Activated CD8-positive, alpha-beta memory T cell treated with anti-CD3 and anti-CD28 coated beads, Interleukin-2, amount 50 U/mL, for 24 hours (primary cell): Measurements from ENCODE around the gene CDC42EP5.
"Not testable (repeated sequence)": the region's sequence is repeated elsewhere in the genome, so short reads cannot be mapped to it uniquely, and the experiment has no call there.

Experiments used
- DNase-seq: peaks from one replicate; pipeline ENCODE4 v3.0.0-alpha.2; 2020; ENCODE audit errors: extremely low read depth

CDC42EP5 gene

DNA sequence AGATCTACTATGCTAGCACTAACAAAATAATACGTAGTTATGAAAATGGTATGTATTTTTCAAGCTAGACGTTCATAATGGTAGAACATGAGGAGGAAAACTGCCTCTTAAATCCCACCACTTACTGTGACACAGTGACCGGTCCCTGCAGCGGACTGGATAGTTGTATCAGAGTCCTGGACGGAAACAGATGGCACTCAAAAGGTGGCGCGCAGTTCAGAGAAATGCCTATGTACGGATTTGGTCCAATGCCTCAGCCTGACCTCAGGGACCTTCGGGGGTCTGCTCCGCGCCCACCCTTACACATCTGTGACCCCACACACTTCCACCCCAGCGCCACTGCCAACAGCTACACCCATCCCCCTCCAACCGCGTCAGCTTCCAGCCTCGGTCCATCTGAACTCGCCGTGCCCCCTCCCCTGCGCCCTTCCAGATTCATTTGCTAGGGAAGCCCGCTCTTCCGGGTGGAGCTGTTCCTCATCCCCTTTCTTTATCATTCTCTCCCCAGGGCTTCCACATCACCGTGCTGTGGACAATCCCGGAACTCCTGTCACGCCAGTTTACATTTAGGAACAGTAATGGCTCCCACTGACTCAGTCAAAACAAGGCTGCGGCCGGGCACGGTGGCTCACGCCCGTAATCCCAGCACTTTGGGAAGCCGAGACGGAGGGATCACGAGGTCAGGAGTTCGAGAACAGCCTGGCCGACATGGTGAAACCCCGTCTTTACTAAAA, 24.9 kb downstream of the CDC42EP5 start:
- DNase-seq, result no peak

DNA sequence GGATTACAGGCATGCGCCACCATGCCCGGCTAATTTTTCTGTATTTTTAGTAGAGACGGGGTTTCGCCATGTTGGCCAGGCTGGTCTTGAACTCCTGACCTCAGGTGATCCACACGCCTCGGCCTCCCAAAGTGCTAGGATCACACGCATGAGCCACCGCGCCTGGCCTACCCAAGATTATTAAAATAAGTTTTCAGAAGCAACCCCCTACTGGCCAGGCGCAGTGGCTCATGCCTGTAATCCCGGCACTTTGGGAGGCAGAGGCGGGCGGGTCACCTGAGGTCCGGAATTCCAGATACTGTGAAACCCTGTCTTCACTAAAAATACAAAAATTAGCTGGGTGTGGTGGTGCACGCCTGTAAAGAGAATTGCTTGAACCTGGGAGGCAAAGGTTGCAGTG, 26.7 kb downstream of the CDC42EP5 start:
- DNase-seq, result not testable (repeated sequence)

DNA sequence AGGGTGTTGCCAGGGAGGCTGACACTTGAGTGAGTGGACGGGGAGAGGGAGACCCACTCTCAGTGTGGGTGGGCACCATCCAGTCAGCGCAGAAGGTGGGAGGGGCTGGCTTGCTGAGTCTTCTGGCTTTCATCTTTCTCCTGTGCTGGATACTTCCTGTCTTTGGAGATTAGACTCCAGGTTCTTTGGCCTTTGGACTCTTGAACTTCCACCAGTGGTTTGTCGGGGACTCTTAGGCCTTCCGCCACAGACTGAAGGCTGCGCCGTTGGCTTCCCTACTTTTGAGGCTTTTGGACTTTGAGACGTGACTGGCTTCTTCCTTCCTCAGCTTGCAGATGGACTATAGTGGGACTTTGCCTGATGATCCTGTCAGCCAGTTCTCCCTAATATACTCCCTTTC, 28.4 kb downstream of the CDC42EP5 start:
- no peak for DNase-seq

DNA sequence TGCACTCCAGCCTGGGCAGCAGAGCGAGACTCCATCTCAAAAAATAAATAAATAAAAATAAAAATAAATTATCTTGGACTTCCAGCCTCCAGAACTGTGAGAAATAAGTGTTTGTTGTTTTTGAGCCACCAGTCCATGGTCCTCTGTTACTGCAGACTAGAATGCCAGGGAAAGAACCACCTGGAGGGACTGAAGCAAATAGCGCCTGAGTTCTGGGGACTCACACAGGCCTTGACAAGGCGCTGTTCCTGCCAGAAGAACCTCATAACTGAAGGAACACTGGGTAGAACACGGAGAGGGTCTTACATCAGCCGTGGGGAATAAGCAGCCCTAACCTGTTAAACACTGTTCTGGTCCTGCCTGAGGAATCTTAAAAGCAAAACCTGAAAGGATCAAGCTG, 32.5 kb downstream of the CDC42EP5 start:
- no peak for DNase-seq

DNA sequence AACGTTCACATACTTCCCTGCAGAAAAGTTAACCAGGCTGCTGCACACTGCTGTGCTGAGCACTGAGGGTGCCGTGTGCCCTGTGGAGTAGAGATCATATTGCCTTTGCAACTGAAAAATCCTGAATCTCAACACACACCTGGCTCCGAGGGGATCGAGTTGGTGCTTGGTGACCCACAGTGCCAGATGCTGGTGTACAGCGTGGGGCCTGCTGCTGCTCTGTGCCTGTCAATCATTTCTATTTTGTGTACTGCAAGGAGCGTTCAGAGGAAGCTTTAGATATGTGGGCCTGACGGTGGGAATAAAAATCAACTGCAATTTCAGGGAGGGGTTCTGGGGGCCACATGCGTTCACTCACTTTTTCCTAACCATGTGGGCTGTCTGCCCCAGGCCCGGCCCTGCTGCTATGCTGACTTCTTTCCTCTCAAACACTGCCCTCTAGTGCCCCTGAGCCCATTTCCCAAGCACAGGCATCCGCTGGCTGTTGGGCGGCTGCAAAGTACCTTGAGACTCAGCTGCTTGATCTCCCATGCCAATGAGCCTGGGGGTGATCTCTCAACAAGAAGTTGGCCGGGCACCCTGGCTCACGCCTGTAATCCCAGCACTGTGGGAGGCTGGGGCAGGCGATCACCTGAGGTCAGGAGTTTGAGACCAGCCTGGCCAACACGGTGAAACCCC, 33.8 kb downstream of the CDC42EP5 start:
- DNase-seq, result no peak

DNA sequence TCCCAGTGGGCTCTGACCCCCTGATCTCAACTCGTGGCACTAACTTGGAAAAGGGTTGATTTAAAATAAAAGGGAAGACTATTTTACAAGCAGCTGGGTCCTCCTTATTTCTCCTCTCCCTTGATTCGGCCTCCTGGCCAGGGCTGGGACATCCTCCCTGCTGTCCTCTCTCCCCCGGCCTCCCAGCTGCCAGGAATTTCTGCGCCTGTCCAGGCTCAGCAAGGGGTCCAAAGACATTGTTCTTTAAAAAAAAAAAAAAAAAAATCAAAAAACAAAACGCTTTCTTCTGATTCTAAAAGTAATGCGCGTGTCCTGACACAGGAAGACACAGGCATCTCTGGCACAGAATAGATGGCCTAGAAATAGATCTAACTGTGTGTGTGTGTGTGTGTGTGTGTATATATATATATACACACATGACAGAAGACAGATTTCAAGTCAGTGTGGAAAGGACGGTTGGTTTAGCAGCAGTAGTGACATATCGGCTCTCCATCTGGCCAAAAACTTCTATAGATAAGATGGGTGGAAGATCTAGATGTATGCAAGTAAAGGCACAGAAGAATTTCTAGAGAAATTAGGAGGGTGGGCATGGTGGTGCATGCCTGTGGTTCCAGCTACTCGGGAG, 36.4 kb downstream of the CDC42EP5 start:
- DNase-seq, result no peak

DNA sequence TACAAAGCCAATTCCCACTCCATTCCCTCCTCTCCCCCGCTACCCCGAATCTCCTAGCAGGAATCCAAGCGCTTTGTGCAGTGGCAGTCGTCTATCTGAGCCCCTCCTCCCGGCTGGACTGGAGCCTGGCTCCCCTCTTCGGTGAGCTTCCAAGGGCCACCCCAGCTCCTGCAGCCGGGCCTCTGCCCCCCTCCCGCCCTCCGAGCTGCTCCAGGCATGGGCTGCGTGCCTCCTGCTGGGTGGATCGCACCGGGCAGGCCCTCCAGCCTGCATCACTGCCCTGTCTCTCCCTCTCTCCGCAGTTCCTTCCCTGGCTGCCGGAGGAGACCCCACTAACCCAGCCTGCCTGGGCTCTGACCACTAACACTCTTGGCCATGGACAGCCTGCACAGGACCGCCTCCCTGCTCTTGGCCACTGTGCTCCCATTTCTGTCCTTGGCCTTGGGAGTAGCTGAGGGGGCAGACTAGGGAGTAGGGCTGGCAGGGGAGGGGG, 37.0 kb downstream of the CDC42EP5 start:
- DNase-seq, result no peak

DNA sequence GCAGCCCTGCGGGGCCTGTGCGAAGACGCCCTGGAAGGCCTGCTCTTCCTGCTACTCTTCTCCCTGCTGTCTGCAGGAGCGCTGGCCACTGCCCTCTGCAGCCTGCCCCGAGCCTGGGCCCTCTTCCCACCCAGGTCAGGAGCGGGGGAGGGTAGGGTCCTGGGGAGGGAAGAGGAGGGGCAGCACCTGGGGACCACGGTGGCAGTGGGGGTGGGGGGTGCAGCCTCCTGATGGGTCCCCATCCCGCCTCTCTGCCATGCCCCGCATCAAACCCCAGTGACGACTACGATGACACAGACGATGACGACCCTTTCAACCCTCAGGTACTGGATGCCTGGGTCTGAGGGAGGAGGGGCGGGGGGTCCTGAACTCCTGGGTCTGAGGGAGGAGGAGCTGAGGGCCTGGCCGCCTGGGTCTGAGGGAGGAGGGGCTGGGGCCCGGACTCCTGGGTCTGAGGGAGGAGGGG, 37.5 kb downstream of the CDC42EP5 start:
- DNase-seq, result no peak

DNA sequence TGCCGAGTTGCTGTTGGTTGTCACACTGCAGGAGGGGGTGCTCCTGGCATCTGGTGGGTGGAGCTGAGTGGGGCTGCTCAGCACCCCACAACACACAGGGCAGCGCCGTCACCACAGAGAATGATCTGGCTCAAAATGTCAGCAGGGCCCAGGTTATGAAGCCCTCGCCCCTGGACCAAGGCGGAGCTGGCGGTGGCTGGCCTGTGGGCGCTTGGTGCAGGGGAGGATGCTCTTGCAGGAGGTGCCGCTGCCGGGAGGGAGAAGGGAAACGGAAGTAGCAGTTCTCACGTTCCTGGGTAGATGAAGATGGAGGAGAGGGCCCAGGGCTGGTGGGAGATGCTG, 38.3 kb downstream of the CDC42EP5 start:
- DNase-seq, result no peak

DNA sequence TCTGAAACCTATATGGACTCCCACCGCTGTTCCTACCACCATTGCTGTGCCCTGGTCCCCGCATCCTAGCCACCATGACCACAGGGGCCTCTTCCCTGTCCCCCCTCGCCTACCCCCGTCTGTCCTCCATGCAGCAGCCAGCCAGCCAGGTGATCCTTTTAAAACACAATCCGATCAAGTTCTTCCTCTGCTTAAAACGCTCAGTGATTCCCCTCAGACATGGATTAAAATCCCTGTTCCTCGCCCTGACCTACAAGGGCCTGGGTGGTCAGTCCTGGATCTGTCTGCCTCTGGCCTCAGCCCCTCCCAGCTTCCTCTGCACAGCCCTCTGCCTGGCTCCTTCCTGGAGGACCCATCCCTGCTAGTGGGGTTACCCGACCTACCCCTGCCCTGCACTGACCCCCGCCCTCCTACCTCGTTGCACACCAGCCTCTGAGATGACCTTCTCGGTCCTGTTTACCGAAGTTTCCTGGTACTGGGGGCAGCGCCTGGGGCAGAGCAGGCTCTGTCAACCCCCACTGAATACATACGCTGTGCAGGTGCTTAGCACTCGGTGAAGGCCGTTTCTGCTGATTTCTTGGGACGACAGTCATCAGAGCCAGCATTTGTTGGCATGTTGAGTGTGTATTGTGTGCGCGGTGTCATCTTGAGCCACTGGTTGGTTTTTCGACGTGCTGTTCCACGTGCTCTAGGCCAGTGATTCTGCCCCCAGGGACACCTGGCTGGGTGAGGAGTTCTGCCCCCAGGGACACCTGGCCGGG, 38.8 kb downstream of the CDC42EP5 start:
- DNase-seq, result no peak

DNA sequence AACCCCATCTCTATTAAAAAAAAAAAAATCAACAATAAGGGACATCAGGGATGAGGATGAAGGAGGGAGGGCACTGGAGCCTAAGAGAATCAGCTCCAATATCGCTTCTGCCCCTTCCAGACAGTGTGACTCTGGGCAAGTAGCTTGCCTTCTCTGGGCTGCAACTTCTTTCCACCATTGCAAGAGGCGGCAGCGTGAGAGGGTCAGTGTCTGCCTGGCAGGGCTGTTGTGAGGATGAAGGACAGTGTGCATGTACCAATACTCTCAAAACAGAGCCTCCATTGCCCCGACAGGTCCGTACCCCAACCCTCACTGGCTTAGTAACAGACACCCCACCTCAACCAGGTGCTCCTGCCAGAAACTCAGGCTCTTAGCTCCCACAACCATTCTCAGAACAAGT, 39.4 kb downstream of the CDC42EP5 start:
- no peak for DNase-seq

DNA sequence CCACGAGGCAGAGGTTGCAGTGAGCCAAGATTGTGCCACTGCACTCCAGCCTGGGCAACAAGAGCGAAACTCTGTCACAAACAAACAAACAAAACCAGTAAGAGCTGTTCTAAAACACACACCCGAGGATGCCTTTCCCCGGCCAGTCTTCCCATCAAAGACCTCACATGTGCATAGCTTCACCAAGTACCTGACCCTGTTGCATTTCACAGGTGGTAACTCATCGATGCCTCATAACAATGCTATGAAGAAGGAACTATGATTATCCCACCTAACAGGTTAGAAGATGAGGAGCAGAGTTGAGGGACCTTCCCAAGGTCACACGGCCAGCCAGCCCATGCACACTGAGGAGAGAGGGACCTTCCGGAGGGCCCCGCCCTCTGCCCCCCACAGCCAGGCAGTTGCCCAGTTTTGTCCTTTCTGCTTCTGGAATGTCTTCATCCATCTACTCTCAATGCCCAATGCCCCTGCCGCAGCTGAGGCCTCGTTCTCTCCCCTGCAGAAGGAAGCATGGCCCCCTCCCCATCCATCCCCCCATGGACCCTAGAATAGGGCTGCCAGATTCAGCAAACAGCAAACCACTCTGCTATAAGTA, 40.9 kb downstream of the CDC42EP5 start:
- DNase-seq, result no peak

DNA sequence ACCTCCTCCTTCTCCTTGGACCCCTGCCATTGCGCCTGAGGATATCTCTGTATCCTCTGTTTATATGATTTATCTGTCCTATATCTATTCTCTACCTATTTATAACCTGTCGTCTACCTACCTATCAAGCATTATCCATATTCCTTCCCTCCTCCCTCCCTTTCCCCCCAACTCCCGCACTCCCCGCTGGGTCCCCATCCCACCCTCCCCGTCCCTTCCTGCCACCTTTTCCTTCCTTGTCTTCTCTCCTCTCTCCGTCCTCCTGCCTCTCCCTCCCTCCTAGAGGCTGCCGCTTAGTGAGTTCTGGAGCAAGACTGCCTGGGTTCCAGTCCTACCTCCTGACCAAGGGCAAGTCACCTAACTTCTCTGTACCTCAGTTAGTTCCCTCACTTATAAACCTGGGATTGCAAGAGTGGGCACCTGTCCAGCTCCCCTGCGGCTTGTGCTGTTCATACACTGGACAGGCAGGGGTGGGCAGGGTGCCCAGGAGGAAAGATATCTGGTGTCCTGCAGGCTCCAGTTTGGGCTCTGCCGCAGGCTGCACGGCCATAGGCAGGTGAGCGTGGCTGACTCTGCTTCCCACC, 41.7 kb downstream of the CDC42EP5 start:
- no peak for DNase-seq

DNA sequence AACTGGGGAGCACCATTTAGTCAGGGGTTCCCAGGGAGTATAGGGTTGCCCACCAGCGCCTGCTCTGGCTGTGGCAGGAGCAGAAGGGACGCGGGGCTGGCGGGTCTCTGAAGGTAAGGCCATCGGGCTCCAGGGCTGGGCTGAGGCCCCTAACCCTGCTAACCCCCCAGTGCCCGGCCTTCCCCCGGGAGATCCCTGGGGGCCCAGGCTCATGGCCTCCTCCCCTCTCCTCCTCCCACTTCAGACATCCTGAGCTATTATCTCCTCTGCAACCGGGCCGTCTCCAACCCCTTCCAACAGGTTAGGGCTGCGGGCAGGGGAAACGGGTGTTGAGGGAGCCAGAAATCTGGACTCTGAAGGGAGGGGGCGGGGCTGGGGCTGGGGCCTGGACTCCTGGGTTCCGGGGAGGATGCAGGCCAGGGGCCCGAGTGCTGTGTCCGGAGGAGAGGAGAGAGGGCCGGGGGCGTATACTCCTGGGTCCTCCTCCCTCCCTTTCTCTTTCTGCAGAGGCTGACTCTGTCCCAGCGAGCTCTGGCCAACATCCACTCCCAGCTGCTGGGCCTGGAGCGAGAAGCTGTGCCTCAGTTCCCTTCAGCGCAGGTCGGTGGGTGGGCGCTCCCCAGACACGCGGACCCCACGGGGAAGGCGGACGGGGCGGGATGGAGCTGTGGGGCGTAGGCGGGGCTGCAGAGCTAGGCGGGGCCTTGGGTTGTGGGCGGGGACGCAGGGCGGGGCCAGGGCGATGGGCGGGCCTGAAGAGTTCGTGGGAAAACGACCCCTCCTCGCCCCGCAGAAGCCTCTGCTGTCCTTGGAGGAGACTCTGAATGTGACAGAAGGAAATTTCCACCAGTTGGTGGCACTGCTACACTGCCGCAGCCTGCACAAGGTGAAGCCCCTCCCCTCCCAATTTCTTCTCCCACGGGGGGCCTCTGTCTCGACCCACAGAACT, 42.5 kb downstream of the CDC42EP5 start:
- no peak for DNase-seq

DNA sequence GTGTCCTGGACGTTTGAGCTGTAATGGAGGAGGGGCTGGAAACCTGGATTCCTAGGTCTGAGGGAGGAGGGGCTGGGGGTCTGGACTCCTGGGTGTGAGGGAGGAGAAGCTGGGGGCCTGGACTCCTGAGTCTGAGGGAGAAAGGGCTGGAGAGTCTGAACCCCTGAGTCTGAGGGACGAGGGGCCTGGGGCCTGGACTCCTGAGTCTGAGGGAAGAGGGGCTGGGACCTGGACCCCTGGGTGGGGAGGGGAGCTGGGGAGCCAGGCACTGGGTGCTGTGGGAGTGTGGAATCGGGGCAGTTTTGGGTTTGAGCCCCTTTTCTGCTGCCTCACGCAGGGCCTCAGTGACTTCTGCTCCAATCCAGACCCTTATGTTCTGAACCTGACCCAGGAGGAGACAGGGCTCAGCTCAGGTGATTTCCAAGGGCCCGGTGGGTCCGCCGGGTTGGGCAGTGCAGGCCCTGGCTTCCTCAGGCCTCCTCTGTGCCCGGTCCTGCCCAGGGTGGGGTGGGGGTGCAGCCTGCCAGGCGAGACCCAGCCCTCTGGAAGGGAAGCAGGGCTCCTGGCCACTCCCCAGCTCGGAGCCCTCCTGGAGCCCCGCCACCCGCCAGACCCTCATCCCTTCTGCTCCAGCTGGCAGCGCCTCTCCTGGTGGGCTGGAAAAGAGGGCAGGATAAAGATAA, 43.4 kb downstream of the CDC42EP5 start:
- no peak for DNase-seq

DNA sequence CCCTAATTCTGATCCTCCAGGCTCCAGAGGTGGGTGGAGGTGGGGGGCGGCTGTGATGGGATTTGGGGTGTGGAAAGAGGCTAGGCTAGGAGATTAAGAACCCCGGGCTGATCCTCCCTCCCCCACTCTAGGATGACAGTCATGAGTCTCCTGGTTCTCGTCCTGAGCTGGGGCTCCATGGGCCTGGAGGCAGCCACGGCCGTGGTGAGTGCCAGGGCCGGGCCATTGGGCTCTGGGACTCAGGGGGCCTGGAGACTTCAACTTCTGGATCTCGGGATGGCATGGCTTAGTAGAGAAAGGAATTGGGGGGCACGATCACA, 44.0 kb downstream of the CDC42EP5 start:
- DNase-seq, result no peak

DNA sequence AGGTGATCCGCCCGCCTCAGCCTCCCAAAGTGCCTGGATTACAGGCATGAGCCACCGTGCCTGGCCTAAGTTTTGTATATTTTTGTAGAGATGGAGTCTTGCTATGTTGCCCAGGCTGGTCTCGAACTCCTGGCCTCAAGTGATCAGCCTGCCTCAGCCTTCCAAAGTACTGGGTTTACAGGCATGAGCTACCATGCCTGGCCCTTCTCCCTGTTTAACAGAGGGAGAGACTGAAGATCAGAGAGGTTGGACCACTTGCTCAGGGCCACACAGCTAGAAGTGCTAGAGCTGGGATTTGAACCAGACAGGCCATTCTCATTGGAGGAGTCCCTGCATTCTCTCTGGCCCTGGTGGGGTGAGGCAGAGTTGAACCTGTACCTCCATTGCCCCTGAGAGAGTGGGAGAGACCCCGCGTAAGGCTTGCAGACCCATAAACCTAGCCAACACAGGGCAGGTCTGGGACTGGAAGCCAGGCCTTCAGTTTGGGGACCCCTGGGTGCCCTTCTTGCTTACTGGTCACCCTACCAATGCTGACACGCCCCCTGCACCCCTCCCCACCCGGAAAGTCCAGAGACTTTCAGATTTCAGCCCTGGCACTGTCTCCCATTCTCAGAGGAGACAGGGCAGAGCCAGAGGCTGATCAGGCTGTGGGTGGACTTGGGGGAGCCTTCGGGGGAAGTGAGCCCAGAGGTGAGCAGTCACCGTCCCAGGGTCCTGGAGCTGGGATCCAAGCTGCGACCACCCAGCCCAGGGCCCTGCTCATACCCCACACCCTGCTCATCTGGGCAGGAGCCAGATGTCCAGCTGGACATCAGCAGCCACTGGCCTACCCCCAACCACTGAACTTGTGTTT, 44.5 kb downstream of the CDC42EP5 start:
- no peak for DNase-seq

DNA sequence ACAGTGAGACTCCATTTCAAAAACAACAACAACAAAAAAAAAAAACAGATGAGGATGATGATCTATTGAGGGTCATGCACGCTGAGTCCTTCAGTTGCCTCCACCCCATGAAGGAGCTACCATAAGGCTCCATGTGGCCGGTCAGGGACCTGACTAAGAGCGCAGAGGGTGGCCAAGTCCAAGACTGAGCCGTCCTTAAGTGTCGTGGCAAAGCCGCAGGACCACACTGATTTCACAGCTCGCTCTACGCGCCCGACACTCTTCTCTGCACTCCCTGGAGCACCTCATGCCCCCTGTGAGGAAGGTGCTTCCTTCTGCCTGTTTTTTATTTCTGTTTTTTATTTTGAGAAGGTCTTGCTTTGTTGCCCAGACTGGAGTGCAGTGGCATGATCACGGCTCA, 45.5 kb downstream of the CDC42EP5 start:
- no peak for DNase-seq
